NCI-H1092 (cell line): ENCODE measurements around the gene GSTM5.
"Not testable (repeated sequence)": the region's sequence is repeated elsewhere in the genome, so short reads cannot be mapped to it uniquely, and the experiment has no call there.

Experiments
- DNase-seq: peaks from one replicate; lab custom pipeline; 2025; lab: John Stamatoyannopoulos, UW

GSTM5 gene

GRCh38 chr1:109711593-109712320 lies at the start of gene GSTM5:
TSS of gene GSTM5 (plus strand) at chr1:109712251. CDS start at chr1:109712313, 62 bp downstream.
- not testable (repeated sequence) for DNase-seq

- no peak for DNase-seq
Measured at GRCh38 chr1:109664671-109665070, 47.4 kb upstream of the GSTM5 start.

GRCh38 chr1:109667452-109668122 lies 44.5 kb upstream of the GSTM5 start, which contains the start of gene GSTM2:
TSS of gene GSTM2 (plus strand) at chr1:109668057. CDS start at chr1:109668116, 59 bp downstream.
- DNase-seq, result peak; percentile 41

- DNase-seq, result no peak
Measured at GRCh38 chr1:109668123-109668775, 43.8 kb upstream of the GSTM5 start.

- no peak for DNase-seq
Measured at GRCh38 chr1:109669246-109669948, 42.7 kb upstream of the GSTM5 start.

GRCh38 chr1:109669949-109670302 lies 42.1 kb upstream of the GSTM5 start:
- not testable (repeated sequence) for DNase-seq

- DNase-seq, result no peak
Measured at GRCh38 chr1:109671067-109671466, 41.0 kb upstream of the GSTM5 start.

- DNase-seq, result not testable (repeated sequence)
Measured at GRCh38 chr1:109673861-109674260, 38.2 kb upstream of the GSTM5 start.

GRCh38 chr1:109676683-109677381 lies 35.2 kb upstream of the GSTM5 start:
- DNase-seq, result not testable (repeated sequence)

- DNase-seq, result no peak
Measured at GRCh38 chr1:109677459-109677858, 34.6 kb upstream of the GSTM5 start.

GRCh38 chr1:109678637-109679036 lies 33.4 kb upstream of the GSTM5 start:
- not testable (repeated sequence) for DNase-seq

GRCh38 chr1:109684777-109685176 lies 27.3 kb upstream of the GSTM5 start:
- not testable (repeated sequence) for DNase-seq

GRCh38 chr1:109685399-109685798 lies 26.7 kb upstream of the GSTM5 start:
- not testable (repeated sequence) for DNase-seq

- not testable (repeated sequence) for DNase-seq
Measured at GRCh38 chr1:109685890-109686289, 26.2 kb upstream of the GSTM5 start.

- not testable (repeated sequence) for DNase-seq
Measured at GRCh38 chr1:109687109-109687508, 24.9 kb upstream of the GSTM5 start.

GRCh38 chr1:109687641-109688499 lies 24.2 kb upstream of the GSTM5 start, which contains the start of gene GSTM1:
TSS of gene GSTM1 (plus strand) at chr1:109687817. CDS start at chr1:109687874, 57 bp downstream.
- no peak for DNase-seq

GRCh38 chr1:109689844-109690405 lies 22.1 kb upstream of the GSTM5 start:
- no peak for DNase-seq

GRCh38 chr1:109691759-109692158 lies 20.3 kb upstream of the GSTM5 start:
- DNase-seq, result no peak

GRCh38 chr1:109694400-109694799 lies 17.7 kb upstream of the GSTM5 start:
- not testable (repeated sequence) for DNase-seq

- not testable (repeated sequence) for DNase-seq
Measured at GRCh38 chr1:109695138-109695537, 16.9 kb upstream of the GSTM5 start.
